HCT116 (cell line): ENCODE measurements around the gene NAB1. TPM values are rescaled to one million over a fixed set of nuclear protein-coding genes. Genes with fewer than 3 reads are reported as not detected.

Experiments used
- ATAC-seq: fragments of 200-7000 bp; cut with Tn5 transposase; 2 replicates; pipeline ENCODE4 v1.9.1; 2020; ENCODE audit warnings: mild to moderate bottlenecking, moderate library complexity
- BruUV-seq: library from RNA; stranded (reverse); fragments of 400-500 nt; replicated peaks from 2 replicates; lab custom pipeline; 2021; lab: Mats Ljungman, UMichigan
- CTCF ChIA-PET: fragments of 300-600 bp; sonication (Branson Sonifier 250); formaldehyde crosslinking; loops from one replicate; lab custom pipeline; 2021; ENCODE audit warnings: antibody characterized with exemption; lab: Charles Lee
- POLR2A ChIA-PET: fragments of 300-600, 350-600 bp; sonication (Branson Sonifier 250); formaldehyde crosslinking; loops from one replicate; lab custom pipeline; 2021; ENCODE audit warnings: antibody characterized with exemption; lab: Charles Lee
- RAD21 ChIA-PET, 2 experiments: fragments of 300-600 bp; sonication (Branson Sonifier 250); formaldehyde crosslinking; loops; one replicate each; lab custom pipeline; 2023; ENCODE audit warnings: low total read pairs in 2 of 2; ENCODE audit not compliant: uncharacterized antibody in 2 of 2, unreplicated experiment in 2 of 2, low non-redundant PET in 1 of 2; lab: Charles Lee
- DNase-seq: peaks from one replicate; pipeline ENCODE4 v3.0.0-alpha.2; 2010; ENCODE audit warnings: low read depth, low spot score
- H2AFZ ChIP-seq: fragments of 200-600 bp; shearing (Covaris generic), sonication (generic); 2 replicates; pipeline ENCODE4 v1.6.1; 2017; ENCODE audit warnings: low read depth, mixed run types, mixed read lengths, antibody characterized with exemption, low read length; ENCODE audit not compliant: poor library complexity, severe bottlenecking
- H3K27ac ChIP-seq: 2 replicates; pipeline ENCODE4 v1.5.1; 2012; ENCODE audit warnings: low read depth, low read length
- H3K27me3 ChIP-seq: fragments of 200-600 bp; sonication (generic); 2 replicates; pipeline ENCODE4 v1.6.1; 2016; ENCODE audit warnings: mixed run types, low read length, mixed read lengths; ENCODE audit not compliant: insufficient read depth
- H3K36me3 ChIP-seq, 2 experiments: fragments of 200-500 bp in 1 of 2; fragments of 200-600 bp in 1 of 2; sonication (Bioruptor generic) in 1 of 2; sonication (generic) in 1 of 2; 2 replicates each; pipeline versions ENCODE4 v1.5.1 to v1.6.1; 2014 to 2016; ENCODE audit warnings: low read length in 2 of 2, inconsistent platforms in 1 of 2, mixed read lengths in 1 of 2, mixed run types in 1 of 2; ENCODE audit not compliant: insufficient read depth in 2 of 2, control insufficient read depth in 1 of 2
- H3K4me1 ChIP-seq, 2 experiments: fragments of 200-600 bp in 1 of 2; sonication (generic) in 1 of 2; 2 replicates each; pipeline versions ENCODE4 v1.5.1 to v1.6.1; 2012 to 2017; ENCODE audit warnings: low read length in 2 of 2, inconsistent platforms in 1 of 2, mild to moderate bottlenecking in 1 of 2, mixed read lengths in 1 of 2, mixed run types in 1 of 2, moderate library complexity in 1 of 2; ENCODE audit not compliant: insufficient read depth in 2 of 2, control insufficient read depth in 1 of 2
- H3K4me2 ChIP-seq: fragments of 200-600 bp; sonication (generic); 2 replicates; pipeline ENCODE4 v1.6.1; 2017; ENCODE audit warnings: mixed run types, low read length, mixed read lengths
- H3K4me3 ChIP-seq, 2 experiments: fragments of 200-600 bp in 1 of 2; sonication (generic) in 1 of 2; replicated peaks in 1 of 2; 2 replicates each; pipeline ENCODE4 v1.5.1; 2011 to 2016; ENCODE audit warnings: low read length in 2 of 2, control low read depth in 1 of 2, low read depth in 1 of 2, mild to moderate bottlenecking in 1 of 2, mixed read lengths in 1 of 2, mixed run types in 1 of 2
- H3K79me2 ChIP-seq: fragments of 200-600 bp; sonication (generic); 2 replicates; pipeline ENCODE4 v1.6.1; 2017; ENCODE audit warnings: mild to moderate bottlenecking, mixed run types, low read length, moderate library complexity, mixed read lengths; ENCODE audit not compliant: insufficient read depth
- H3K9ac ChIP-seq: fragments of 200-600 bp; sonication (generic); 2 replicates; pipeline ENCODE4 v1.6.1; 2016; ENCODE audit warnings: low read length, mixed read lengths
- H3K9me2 ChIP-seq: fragments of 200-600 bp; sonication (generic), shearing (Covaris generic); 2 replicates; pipeline ENCODE4 v1.6.1; 2017; ENCODE audit warnings: mixed run types, mild to moderate bottlenecking, moderate library complexity; ENCODE audit not compliant: insufficient read depth
- H3K9me3 ChIP-seq, 2 experiments: fragments of 200-500 bp in 1 of 2; fragments of 200-600 bp in 1 of 2; sonication (Bioruptor generic) in 1 of 2; sonication (generic) in 1 of 2; 2 replicates each; pipeline ENCODE4 v1.6.1; 2014 to 2017; ENCODE audit warnings: low read length in 2 of 2, mixed read lengths in 2 of 2, inconsistent platforms in 1 of 2, low read depth in 1 of 2, mild to moderate bottlenecking in 1 of 2, mixed run types in 1 of 2, moderate library complexity in 1 of 2; ENCODE audit not compliant: control insufficient read depth in 1 of 2, insufficient read depth in 1 of 2
- H4K20me1 ChIP-seq: fragments of 200-600 bp; sonication (generic), shearing (Covaris generic); 2 replicates; pipeline ENCODE4 v1.6.1; 2017; ENCODE audit warnings: mixed run types, mild to moderate bottlenecking, moderate library complexity; ENCODE audit not compliant: insufficient read depth
- ATF3 ChIP-seq: IDR thresholded peaks from 2 replicates; pipeline ENCODE4 v1.6.1; 2012
- CEBPB ChIP-seq: IDR thresholded peaks from 2 replicates; pipeline ENCODE4 v1.6.1; 2012; ENCODE audit warnings: low read depth
- EGR1 ChIP-seq: IDR thresholded peaks from 2 replicates; pipeline ENCODE4 v1.6.1; 2012; ENCODE audit warnings: low read depth
- EZH2 ChIP-seq: fragments of 200-600 bp; sonication (generic); IDR thresholded peaks from 2 replicates; pipeline ENCODE4 v1.6.1; 2017; ENCODE audit warnings: antibody characterized with exemption, mixed run types
- FOSL1 ChIP-seq: IDR thresholded peaks from 2 replicates; pipeline ENCODE4 v1.6.1; 2012; ENCODE audit warnings: low read depth
- POLR2AphosphoS5 ChIP-seq: IDR thresholded peaks from 2 replicates; pipeline ENCODE4 v1.6.1; 2011; ENCODE audit warnings: mild to moderate bottlenecking, low read depth, low read length, moderate library complexity
- ZBTB33 ChIP-seq: IDR thresholded peaks from 2 replicates; pipeline ENCODE4 v1.6.1; 2011; ENCODE audit warnings: mild to moderate bottlenecking, low read length, moderate library complexity; ENCODE audit not compliant: insufficient replicate concordance; ENCODE audit errors: extremely low read depth
- ZFX ChIP-seq: fragments of 450-650 bp; IDR thresholded peaks from 2 replicates; pipeline ENCODE4 v1.6.1; 2017
- ZNF274 ChIP-seq: fragments of 200-500 bp; sonication (Bioruptor generic); IDR thresholded peaks from 2 replicates; pipeline ENCODE4 v1.6.1; 2014; ENCODE audit warnings: mild to moderate bottlenecking, low read depth, low read length, inconsistent platforms
- intact Hi-C: fragments of 100-400 bp; cut with micrococcal nuclease; formaldehyde crosslinking; loops from 2 replicates; pipeline ENCODE4 v1.10.0; 2022
- total RNA-seq: library from RNA; stranded (reverse); gene quantifications from one replicate; pipeline ENCODE4 v1.2.1, GENCODE V29; 2021; ENCODE audit not compliant: unreplicated experiment
- TF ChIP-seq, protein P1 (sequence below), 3 experiments: fragments of 200-600 bp in 1 of 3; sonication (generic) in 1 of 3; IDR thresholded peaks in 2 of 3; conservative IDR thresholded peaks in 1 of 3; 2 replicates each; pipeline ENCODE4 v1.5.1; 2012 to 2017; ENCODE audit warnings: low read depth in 2 of 3, low read length in 2 of 3, antibody characterized with exemption in 1 of 3, borderline replicate concordance in 1 of 3, control low read depth in 1 of 3, mild to moderate bottlenecking in 1 of 3, mixed read lengths in 1 of 3, mixed run types in 1 of 3, moderate library complexity in 1 of 3; ENCODE audit not compliant: insufficient read depth in 1 of 3

NAB1 gene
- total RNA-seq, 1 experiment from 2014 or later, result 43.8 TPM

GRCh38 chr2:190720276-190720675 lies 71.4 kb downstream of the NAB1 start (continued):
- TF ChIP-seq ATF3, result no peak

GRCh38 chr2:190720691-190721090 lies 71.8 kb downstream of the NAB1 start:
- TF ChIP-seq CEBPB, result no peak
- TF ChIP-seq ATF3, result no peak
- TF ChIP-seq POLR2AphosphoS5, result no peak
- TF ChIP-seq, protein P1, sequence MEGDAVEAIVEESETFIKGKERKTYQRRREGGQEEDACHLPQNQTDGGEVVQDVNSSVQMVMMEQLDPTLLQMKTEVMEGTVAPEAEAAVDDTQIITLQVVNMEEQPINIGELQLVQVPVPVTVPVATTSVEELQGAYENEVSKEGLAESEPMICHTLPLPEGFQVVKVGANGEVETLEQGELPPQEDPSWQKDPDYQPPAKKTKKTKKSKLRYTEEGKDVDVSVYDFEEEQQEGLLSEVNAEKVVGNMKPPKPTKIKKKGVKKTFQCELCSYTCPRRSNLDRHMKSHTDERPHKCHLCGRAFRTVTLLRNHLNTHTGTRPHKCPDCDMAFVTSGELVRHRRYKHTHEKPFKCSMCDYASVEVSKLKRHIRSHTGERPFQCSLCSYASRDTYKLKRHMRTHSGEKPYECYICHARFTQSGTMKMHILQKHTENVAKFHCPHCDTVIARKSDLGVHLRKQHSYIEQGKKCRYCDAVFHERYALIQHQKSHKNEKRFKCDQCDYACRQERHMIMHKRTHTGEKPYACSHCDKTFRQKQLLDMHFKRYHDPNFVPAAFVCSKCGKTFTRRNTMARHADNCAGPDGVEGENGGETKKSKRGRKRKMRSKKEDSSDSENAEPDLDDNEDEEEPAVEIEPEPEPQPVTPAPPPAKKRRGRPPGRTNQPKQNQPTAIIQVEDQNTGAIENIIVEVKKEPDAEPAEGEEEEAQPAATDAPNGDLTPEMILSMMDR (IDR thresholded peaks at IDR 0.05 in 2 of 3, conservative IDR thresholded peaks at IDR 0.05 in 1 of 3; ENCODE audit: borderline replicate concordance in 1 of 3, insufficient read depth in 1 of 3, low read depth in 2 of 3, low read length in 2 of 3), result no peak
- TF ChIP-seq FOSL1, result no peak
- no peak for TF ChIP-seq ZNF274
- no peak for TF ChIP-seq ZBTB33
- TF ChIP-seq EGR1, result no peak
- TF ChIP-seq ZFX, result no peak
- TF ChIP-seq EZH2, result no peak
- H3K4me3 ChIP-seq, result no peak overlapping the region
- peaks cover 12 to 54% of the 10 kb centered on the region in 2 experiments for H3K4me1 ChIP-seq
- RAD21 ChIA-PET, result no interaction called here
- H3K9ac ChIP-seq, result no peak overlapping the region
- H3K9me2 ChIP-seq, result no peaks in the 10 kb centered on the region
- POLR2A ChIA-PET, result no interaction called here
- H3K27me3 ChIP-seq, result no peaks in the 10 kb centered on the region
- DNase-seq (no peak), ATAC-seq (no peak)
- intact Hi-C loops, result no loop called here
- H2AFZ ChIP-seq, result no peak overlapping the region
- BruUV-seq, result no TSS peak
- CTCF ChIA-PET, result no interaction called here
- no peaks in the 10 kb centered on the region for H4K20me1 ChIP-seq
- no peak overlapping the region for H3K27ac ChIP-seq
- H3K79me2 ChIP-seq, result no peaks in the 10 kb centered on the region
- H3K4me2 ChIP-seq, result no peak overlapping the region
- no peaks in the 10 kb centered on the region for H3K36me3 ChIP-seq
- H3K9me3 ChIP-seq, result no peaks in the 10 kb centered on the region
